WTC11 (cell line): ENCODE data around the gene B3GLCT. TPM values are rescaled to one million over a fixed set of nuclear protein-coding genes. Genes with fewer than 3 reads are reported as not detected.

ENCODE experiments used
- ATAC-seq: fragments of 200-7000 bp; cut with Tn5 transposase; 2 replicates; pipeline ENCODE4 v1.10.0; 2021; ENCODE audit warnings: mild to moderate bottlenecking, moderate library complexity
- CTCF ChIA-PET: fragments of 300-600 bp; sonication (Branson Sonifier 250); formaldehyde crosslinking; loops from one replicate; lab custom pipeline; 2021; ENCODE audit warnings: antibody characterized with exemption; lab: Charles Lee
- POLR2A ChIA-PET: fragments of 350-600 bp; sonication (Branson Sonifier 250); formaldehyde crosslinking; loops from one replicate; lab custom pipeline; 2021; ENCODE audit warnings: antibody characterized with exemption; lab: Charles Lee
- DNase-seq: peaks from one replicate; pipeline ENCODE4 v3.0.0; 2021; ENCODE audit warnings: low spot score
- H3K27ac Mint-ChIP-seq: 2 replicates; pipeline ENCODE4 v1.8.0; 2021; ENCODE audit warnings: mixed read lengths
- H3K27me3 Mint-ChIP-seq: 2 replicates; pipeline ENCODE4 v1.8.0; 2021; ENCODE audit warnings: low read depth, mild to moderate bottlenecking, moderate library complexity, mixed read lengths
- H3K36me3 Mint-ChIP-seq: 2 replicates; pipeline ENCODE4 v1.8.0; 2021; ENCODE audit warnings: mixed read lengths
- H3K4me1 Mint-ChIP-seq: 2 replicates; pipeline ENCODE4 v1.8.0; 2022; ENCODE audit warnings: mixed read lengths
- H3K4me3 Mint-ChIP-seq: 2 replicates; pipeline ENCODE4 v1.8.0; 2021; ENCODE audit warnings: mild to moderate bottlenecking, moderate library complexity, mixed read lengths
- H3K9me3 Mint-ChIP-seq: 2 replicates; pipeline ENCODE4 v1.8.0; 2021; ENCODE audit warnings: mixed read lengths
- ATF6 ChIP-seq: sonication (generic); formaldehyde crosslinking; IDR thresholded peaks from 2 replicates; pipeline ENCODE4 v1.8.1; 2023; ENCODE audit warnings: mild to moderate bottlenecking, missing genetic modification reagents
- CDX4 ChIP-seq: fragments of 250-450 bp; sonication (Bioruptor Pico); IDR thresholded peaks from 2 replicates; pipeline ENCODE4 v1.9.0; 2021; ENCODE audit warnings: moderate library complexity, mild to moderate bottlenecking, inconsistent platforms, borderline replicate concordance
- CREB1 ChIP-seq: sonication (generic); formaldehyde crosslinking; IDR thresholded peaks from 2 replicates; pipeline ENCODE4 v1.8.0; 2023; ENCODE audit warnings: mild to moderate bottlenecking, missing genetic modification reagents
- NFYB ChIP-seq: sonication (generic); formaldehyde crosslinking; conservative IDR thresholded peaks from 2 replicates; pipeline ENCODE4 v1.8.0; 2022; ENCODE audit warnings: low read depth, missing genetic modification reagents
- SMAD4 ChIP-seq: sonication (generic); formaldehyde crosslinking; IDR thresholded peaks from 2 replicates; pipeline ENCODE4 v1.8.0; 2022; ENCODE audit warnings: mild to moderate bottlenecking, missing genetic modification reagents
- SOX15 ChIP-seq: fragments of 250-450 bp; sonication (Bioruptor Pico); IDR thresholded peaks from 2 replicates; pipeline ENCODE4 v1.9.0; 2021; ENCODE audit warnings: mild to moderate bottlenecking
- TCF7 ChIP-seq: sonication (generic); formaldehyde crosslinking; IDR thresholded peaks from 2 replicates; pipeline ENCODE4 v1.8.0; 2022; ENCODE audit warnings: mild to moderate bottlenecking, low read depth, missing genetic modification reagents, moderate library complexity
- USF1 ChIP-seq: sonication (generic); formaldehyde crosslinking; IDR thresholded peaks from 2 replicates; pipeline ENCODE4 v1.8.0; 2022; ENCODE audit warnings: mild to moderate bottlenecking, missing genetic modification reagents
- ZBTB43 ChIP-seq: sonication (generic); formaldehyde crosslinking; IDR thresholded peaks from 2 replicates; pipeline ENCODE4 v1.8.1; 2023; ENCODE audit warnings: mild to moderate bottlenecking, missing genetic modification reagents
- ZMAT4 ChIP-seq: fragments of 250-450 bp; sonication (Bioruptor Pico); IDR thresholded peaks from 2 replicates; pipeline ENCODE4 v1.9.0; 2021; ENCODE audit warnings: mild to moderate bottlenecking
- ZNF232 ChIP-seq: sonication (generic); formaldehyde crosslinking; IDR thresholded peaks from 2 replicates; pipeline ENCODE4 v1.8.0; 2022; ENCODE audit warnings: mild to moderate bottlenecking, missing genetic modification reagents
- ZNF317 ChIP-seq: sonication (generic); formaldehyde crosslinking; IDR thresholded peaks from 2 replicates; pipeline ENCODE4 v1.8.1; 2023; ENCODE audit warnings: low read depth, mild to moderate bottlenecking, moderate library complexity, missing genetic modification reagents, borderline replicate concordance
- ZNF532 ChIP-seq: fragments of 250-450 bp; sonication (Bioruptor Pico); IDR thresholded peaks from 2 replicates; pipeline ENCODE4 v1.9.0; 2021; ENCODE audit warnings: mild to moderate bottlenecking, borderline replicate concordance
- total RNA-seq: library from RNA; stranded (reverse); gene quantifications from 3 replicates; pipeline ENCODE4 v1.2.3, GENCODE V29; 2021

B3GLCT gene
- total RNA-seq, 1 experiment from 2014 or later, result 2.4 TPM

GRCh38 chr13:31150315-31150985, 49.3 kb upstream of the B3GLCT start:
- peaks cover 87% of the 10 kb centered on the region for H3K36me3 Mint-ChIP-seq
- H3K4me1 Mint-ChIP-seq, result no peaks in the 10 kb centered on the region

More at GRCh38 chr13:31150315-31150985, 49.3 kb upstream of the B3GLCT start:
- TF ChIP-seq ZBTB43, result no peak
- TF ChIP-seq CDX4 (CRISPR knock-in tag), result no peak
- TF ChIP-seq ATF6 (CRISPR knock-in tag), result no peak
- TF ChIP-seq NFYB (CRISPR knock-in tag), result no peak
- TF ChIP-seq TCF7 (CRISPR knock-in tag), result no peak
- no peak for TF ChIP-seq CREB1 (CRISPR knock-in tag)
- TF ChIP-seq ZMAT4 (CRISPR knock-in tag), result no peak
- no peak for TF ChIP-seq ZNF532 (CRISPR knock-in tag)
- no peak for TF ChIP-seq ZNF232 (CRISPR knock-in tag)
- no peak for TF ChIP-seq SOX15 (CRISPR knock-in tag)
- TF ChIP-seq ZNF317 (CRISPR knock-in tag), result no peak
- no peak for TF ChIP-seq USF1 (CRISPR knock-in tag)
- no peak for TF ChIP-seq SMAD4 (CRISPR knock-in tag)
- TF ChIP-seq, all 79 proteins: peak for 0
- Mint-ChIP-seq H3K9me3 (no peaks in the 10 kb centered on the region), H3K27me3 (no peaks in the 10 kb centered on the region), H3K27ac (0 out of 2 replicates have a peak overlapping the region, but pooled peaks have one; percentile 12), H3K4me3 (no peak overlapping the region)
- CTCF ChIA-PET, result interaction anchor here (1.3 kb wide), 1 partner anchor 98 kb away, joined by 3 read pairs; no protein-coding TSS in a partner anchor
- POLR2A ChIA-PET, result no interaction called here
- DNase-seq (no peak), ATAC-seq (no peak)
